Subcutaneous adipose tissue (tissue), 4 donors: ENCODE data around the gene CCDC92B. TPM values are rescaled to one million over a fixed set of nuclear protein-coding genes. Genes with fewer than 3 reads are reported as not detected.

Experiments used
- total RNA-seq, 4 donors: library from RNA; depleted of rRNA; stranded (reverse); fragments of >200 nt; gene quantifications; one replicate each; pipeline ENCODE4 v1.1.0, GENCODE V29; 2016
- TF ChIP-seq, protein P1 (sequence below): fragments of 450-650 bp; IDR thresholded peaks from one replicate; pipeline ENCODE4 v1.5.1; 2016; ENCODE audit warnings: low read depth, mild to moderate bottlenecking, control low read depth, antibody characterized with exemption, moderate library complexity

Gene CCDC92B
- total RNA-seq, 4 donors from 2014 or later, result not detected

DNA sequence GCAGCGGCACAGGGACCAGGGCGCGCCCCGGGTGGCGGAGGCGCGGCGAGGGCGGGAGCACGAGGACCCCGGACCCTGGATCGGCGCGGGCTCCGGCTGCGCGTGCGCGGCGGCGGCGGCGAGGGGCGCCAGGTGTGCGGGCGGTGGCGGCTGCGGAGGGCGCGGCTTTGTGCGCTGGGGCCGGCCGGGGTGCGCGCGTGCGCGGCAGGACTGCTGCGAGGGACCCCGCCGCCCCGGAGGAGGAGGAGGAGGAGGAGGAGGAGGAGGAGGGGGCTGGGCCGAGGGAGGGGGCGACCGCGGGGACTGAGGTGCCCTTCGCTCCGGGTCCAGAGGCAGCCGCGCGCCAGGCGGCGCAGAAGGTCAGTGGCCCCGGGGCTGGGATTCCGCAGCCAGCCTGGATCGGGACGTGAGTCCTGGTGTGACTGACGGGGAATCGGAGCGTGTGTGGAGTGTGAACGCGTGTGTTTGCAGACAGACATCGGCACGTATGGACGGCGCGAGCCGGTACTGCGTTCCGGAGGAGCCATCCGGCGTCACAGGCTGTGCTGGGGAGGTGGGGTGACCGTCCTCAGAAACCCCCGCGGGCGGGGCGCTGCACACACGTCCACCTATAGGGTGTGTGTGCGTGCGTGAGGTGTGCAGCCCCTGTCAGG lies 27.3 kb upstream of the CCDC92B start:
- TF ChIP-seq, protein P1, sequence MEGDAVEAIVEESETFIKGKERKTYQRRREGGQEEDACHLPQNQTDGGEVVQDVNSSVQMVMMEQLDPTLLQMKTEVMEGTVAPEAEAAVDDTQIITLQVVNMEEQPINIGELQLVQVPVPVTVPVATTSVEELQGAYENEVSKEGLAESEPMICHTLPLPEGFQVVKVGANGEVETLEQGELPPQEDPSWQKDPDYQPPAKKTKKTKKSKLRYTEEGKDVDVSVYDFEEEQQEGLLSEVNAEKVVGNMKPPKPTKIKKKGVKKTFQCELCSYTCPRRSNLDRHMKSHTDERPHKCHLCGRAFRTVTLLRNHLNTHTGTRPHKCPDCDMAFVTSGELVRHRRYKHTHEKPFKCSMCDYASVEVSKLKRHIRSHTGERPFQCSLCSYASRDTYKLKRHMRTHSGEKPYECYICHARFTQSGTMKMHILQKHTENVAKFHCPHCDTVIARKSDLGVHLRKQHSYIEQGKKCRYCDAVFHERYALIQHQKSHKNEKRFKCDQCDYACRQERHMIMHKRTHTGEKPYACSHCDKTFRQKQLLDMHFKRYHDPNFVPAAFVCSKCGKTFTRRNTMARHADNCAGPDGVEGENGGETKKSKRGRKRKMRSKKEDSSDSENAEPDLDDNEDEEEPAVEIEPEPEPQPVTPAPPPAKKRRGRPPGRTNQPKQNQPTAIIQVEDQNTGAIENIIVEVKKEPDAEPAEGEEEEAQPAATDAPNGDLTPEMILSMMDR, result no peak

- TF ChIP-seq, protein P1, result no peak
Observed at GRCh38 chr17:2775206-2775605, 25.8 kb upstream of the CCDC92B start.

- TF ChIP-seq, protein P1, result no peak
Observed at GRCh38 chr17:2770129-2770528, 20.7 kb upstream of the CCDC92B start.

DNA sequence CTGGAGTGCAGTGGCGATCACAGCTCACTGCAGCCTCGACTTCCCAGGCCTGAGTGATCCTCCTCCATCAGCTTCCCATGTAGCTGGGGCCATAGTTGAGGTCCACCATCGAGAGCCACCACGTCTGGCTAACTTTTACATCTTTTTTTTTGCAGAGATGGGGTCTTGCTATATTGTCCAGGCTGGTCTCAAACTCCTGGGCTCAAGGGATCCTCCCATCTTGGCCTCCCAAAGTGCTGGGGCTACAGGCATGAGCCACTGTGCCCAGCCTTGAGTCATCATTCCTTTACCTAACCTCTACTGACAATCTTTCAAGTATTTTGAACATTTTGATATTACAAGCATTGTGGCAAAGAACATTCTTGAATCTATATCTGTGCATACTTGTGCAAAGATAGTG lies 9.4 kb upstream of the CCDC92B start:
- TF ChIP-seq, protein P1, result no peak

GRCh38 chr17:2755891-2756724 lies 6.7 kb upstream of the CCDC92B start:
- TF ChIP-seq, protein P1, result no peak

GRCh38 chr17:2751491-2751890 lies 2.0 kb upstream of the CCDC92B start:
- TF ChIP-seq, protein P1, result no peak

- TF ChIP-seq, protein P1, result no peak
Observed at GRCh38 chr17:2750721-2751120, 1.3 kb upstream of the CCDC92B start.
